Ovary (tissue), 9 donors: ENCODE measurements around the gene ARSD. TPM values are rescaled to one million over a fixed set of nuclear protein-coding genes. Genes with fewer than 3 reads are reported as not detected.

Experiments used
- DNase-seq, 5 donors: peaks; one replicate each; pipeline ENCODE4 v3.0.0-alpha.2; 2019 to 2020
- H3K27ac ChIP-seq, 2 donors: fragments of 200-600 bp; one replicate each; pipeline versions ENCODE4 v1.5.1 to v1.8.0; 2019 to 2022
- H3K27me3 ChIP-seq: fragments of 200-600 bp; one replicate; pipeline ENCODE4 v1.8.0; 2022
- H3K36me3 ChIP-seq: fragments of 200-600 bp; sonication (generic); one replicate; pipeline ENCODE4 v1.5.1; 2019
- H3K4me1 ChIP-seq: one replicate; pipeline ENCODE4 v1.8.1; 2013; ENCODE audit warnings: mild to moderate bottlenecking, moderate library complexity; ENCODE audit not compliant: insufficient read depth
- H3K4me3 ChIP-seq: fragments of 200-600 bp; sonication (generic); one replicate; pipeline ENCODE4 v1.5.1; 2017
- H3K9me3 ChIP-seq, 2 donors: fragments of 200-600 bp in 1 of 2; sonication (generic) in 1 of 2; one replicate each; pipeline versions ENCODE4 v1.5.1 to v1.8.1; 2013 to 2019; ENCODE audit warnings: mild to moderate bottlenecking in 1 of 2, moderate library complexity in 1 of 2
- EP300 ChIP-seq: sonication (generic); formaldehyde crosslinking; IDR thresholded peaks from one replicate; pipeline ENCODE4 v1.6.1; 2017; ENCODE audit warnings: antibody characterized with exemption
- POLR2A ChIP-seq: fragments of 450-650 bp; IDR thresholded peaks from one replicate; pipeline ENCODE4 v1.6.1; 2017; ENCODE audit warnings: antibody characterized with exemption, mild to moderate bottlenecking, moderate library complexity
- WGBS, 3 donors: extraction: QIAGEN DNeasy Blood & Tissue Kit in 1 of 3; methylation state at CpG; one replicate each; pipeline versions ENCODE4 v1.1.5 to v1.1.7; 2013 to 2017; 5-methylcytosine and 5-hydroxymethylcytosine counted together
- intact Hi-C, 4 donors: fragments of 100-400 bp; cut with DNase I; formaldehyde crosslinking; loops; one replicate each; pipeline versions ENCODE4 v1.11.0 to v1.15.1; 2022 to 2023
- polyA plus RNA-seq, 2 donors: library from polyadenylated mRNA; stranded (reverse); fragments of 200-250 nt in 1 of 2; fragments of 350-450 nt in 1 of 2; fragmentation: Illumina TruSeq in 1 of 2; extraction: RNeasy Lipid Tissue Mini Kit (QIAGEN cat#74804) in 1 of 2; gene quantifications; one replicate each; pipeline ENCODE4 v1.2.3, GENCODE V29; 2013 to 2014
- total RNA-seq, 7 donors: library from RNA; depleted of rRNA in 2 of 7; stranded (reverse); fragments of >200 nt in 2 of 7; fragmentation: NEBNext Ultra II Directional in 3 of 7; extraction: Animal tissue kit (Norgen Biotek cat#: 25700) in 3 of 7; gene quantifications; one replicate each; pipeline versions ENCODE4 v1.1.0 to v1.2.4, GENCODE V29; 2016 to 2023
- TF ChIP-seq, protein P1 (sequence below), 3 donors: fragments of 450-650 bp in 2 of 3; fragments of 200-600 bp in 1 of 3; IDR thresholded peaks; one replicate each; pipeline versions ENCODE4 v1.5.1 to v1.8.0; 2016 to 2022; ENCODE audit warnings: antibody characterized with exemption in 3 of 3, mild to moderate bottlenecking in 1 of 3
- donor health status: DM: no; HTN: no; CAD: no; lungs with moderate emphysema.
- donor health status: DM: no; HTN: no; CAD: no.
- donor health status: Bipolar disorder and iron deficiency.
- donor health status: DM: yes; HTN: yes; CAD: no.
- donor health status: DM: no; HTN: no; CAD: no.
- donor health status: DM: yes; HTN: yes; CAD: no.

Gene ARSD
- total and polyA plus RNA-seq, 9 donors, result 19.7 to 46.7 (median 41.4) TPM

DNA sequence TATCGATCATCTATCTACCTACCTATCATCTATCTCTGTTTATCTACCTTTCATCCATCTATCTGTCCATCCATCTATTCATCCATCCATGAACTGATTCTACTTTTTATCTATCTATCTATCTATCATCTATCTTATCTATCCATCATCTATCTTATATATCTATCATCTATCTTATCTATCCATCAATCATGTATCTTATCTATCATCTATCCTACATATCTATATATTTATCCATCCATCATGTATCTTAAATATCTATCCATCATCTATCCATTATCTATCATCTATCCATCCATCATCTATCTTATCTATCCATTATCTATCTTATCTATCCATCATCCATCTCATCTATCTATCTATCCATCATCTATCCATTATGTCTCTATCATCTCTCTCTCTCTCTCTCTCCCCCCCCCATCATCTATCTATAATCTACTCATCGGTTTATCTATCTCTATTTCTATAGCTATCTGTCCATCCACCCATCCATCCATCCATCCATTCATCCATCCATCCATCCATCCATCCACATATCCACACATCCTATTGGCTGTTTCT lies 20.9 kb downstream of the ARSD start:
- intact Hi-C loops, result no loop called here
- no peak for DNase-seq
- H3K4me1 ChIP-seq, result no peaks in the 10 kb centered on the region
- no peak for TF ChIP-seq POLR2A
- TF ChIP-seq, protein P1, sequence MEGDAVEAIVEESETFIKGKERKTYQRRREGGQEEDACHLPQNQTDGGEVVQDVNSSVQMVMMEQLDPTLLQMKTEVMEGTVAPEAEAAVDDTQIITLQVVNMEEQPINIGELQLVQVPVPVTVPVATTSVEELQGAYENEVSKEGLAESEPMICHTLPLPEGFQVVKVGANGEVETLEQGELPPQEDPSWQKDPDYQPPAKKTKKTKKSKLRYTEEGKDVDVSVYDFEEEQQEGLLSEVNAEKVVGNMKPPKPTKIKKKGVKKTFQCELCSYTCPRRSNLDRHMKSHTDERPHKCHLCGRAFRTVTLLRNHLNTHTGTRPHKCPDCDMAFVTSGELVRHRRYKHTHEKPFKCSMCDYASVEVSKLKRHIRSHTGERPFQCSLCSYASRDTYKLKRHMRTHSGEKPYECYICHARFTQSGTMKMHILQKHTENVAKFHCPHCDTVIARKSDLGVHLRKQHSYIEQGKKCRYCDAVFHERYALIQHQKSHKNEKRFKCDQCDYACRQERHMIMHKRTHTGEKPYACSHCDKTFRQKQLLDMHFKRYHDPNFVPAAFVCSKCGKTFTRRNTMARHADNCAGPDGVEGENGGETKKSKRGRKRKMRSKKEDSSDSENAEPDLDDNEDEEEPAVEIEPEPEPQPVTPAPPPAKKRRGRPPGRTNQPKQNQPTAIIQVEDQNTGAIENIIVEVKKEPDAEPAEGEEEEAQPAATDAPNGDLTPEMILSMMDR (IDR thresholded peaks at IDR 0.05), result no peak
- TF ChIP-seq EP300, result no peak
- WGBS, 3 donors, result 49 to 96% (median 77%) methylated on average over 2 of the region's 2 CpGs
- H3K27ac ChIP-seq, result no peak overlapping the region
- no peaks in the 10 kb centered on the region for H3K9me3 ChIP-seq
- no peaks in the 10 kb centered on the region for H3K36me3 ChIP-seq
- no peak overlapping the region for H3K4me3 ChIP-seq
- H3K27me3 ChIP-seq, result no peaks in the 10 kb centered on the region

DNA sequence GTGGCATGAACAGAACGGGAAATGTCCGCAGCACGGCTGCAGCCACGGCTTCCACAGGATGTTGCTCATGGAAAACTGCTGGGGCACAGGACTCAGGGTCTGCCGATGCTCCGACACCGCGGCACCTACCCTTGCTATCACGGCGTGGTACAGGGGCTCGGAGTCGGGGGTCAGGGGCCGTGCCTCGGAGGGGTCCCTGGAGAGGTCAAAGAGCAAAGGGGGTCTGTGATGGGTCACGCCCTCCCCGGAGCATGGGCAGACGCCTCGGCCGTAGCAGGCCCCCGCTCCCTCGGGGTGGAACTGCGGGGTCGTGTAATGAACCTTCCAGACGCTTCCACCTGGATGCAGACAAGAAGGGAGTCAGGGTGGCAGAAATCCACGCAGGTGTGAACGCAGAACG lies 21.8 kb downstream of the ARSD start:
- Histone ChIP-seq H3K27me3 (no peaks in the 10 kb centered on the region), H3K9me3 (no peaks in the 10 kb centered on the region), H3K27ac (no peak overlapping the region), H3K4me3 (no peak overlapping the region), H3K4me1 (no peaks in the 10 kb centered on the region), H3K36me3 (no peaks in the 10 kb centered on the region)
- intact Hi-C loops, result no loop called here
- WGBS, 3 donors, result 89 to 90% (median 90%) methylated on average over 27 of the region's 27 CpGs
- DNase-seq, result no peak
- TF ChIP-seq, protein P1 (IDR thresholded peaks at IDR 0.05), result no peak
- TF ChIP-seq EP300, result no peak
- no peak for TF ChIP-seq POLR2A

DNA sequence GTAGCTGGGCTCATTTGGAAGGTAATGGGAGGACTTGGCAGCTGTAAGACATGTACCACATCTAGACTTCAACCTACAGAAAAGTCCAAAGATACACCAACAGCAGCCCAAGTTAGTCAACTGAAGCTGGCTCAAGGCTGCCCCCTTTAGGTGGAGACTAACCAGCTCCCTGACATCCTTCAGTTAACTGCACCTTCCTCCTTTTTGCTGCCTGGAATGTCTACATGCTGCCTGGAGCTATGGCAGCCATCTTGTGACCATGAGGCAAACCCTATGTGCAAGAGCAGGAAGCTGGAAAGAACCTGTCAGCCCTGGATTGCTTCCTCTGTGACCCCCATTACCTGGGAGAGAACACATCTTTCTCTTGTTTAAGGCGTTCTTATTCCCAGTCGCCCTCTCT lies 25.8 kb downstream of the ARSD start:
- no peak for DNase-seq
- Histone ChIP-seq H3K4me1 (no peaks in the 10 kb centered on the region), H3K4me3 (no peak overlapping the region), H3K27ac (no peak overlapping the region), H3K27me3 (no peaks in the 10 kb centered on the region), H3K36me3 (no peaks in the 10 kb centered on the region), H3K9me3 (no peaks in the 10 kb centered on the region)
- TF ChIP-seq, protein P1 (IDR thresholded peaks at IDR 0.05), result no peak
- TF ChIP-seq POLR2A, result no peak
- WGBS, 3 donors, result 92 to 94% (median 93%) methylated on average over 2 of the region's 2 CpGs
- intact Hi-C loops, result no loop called here

DNA sequence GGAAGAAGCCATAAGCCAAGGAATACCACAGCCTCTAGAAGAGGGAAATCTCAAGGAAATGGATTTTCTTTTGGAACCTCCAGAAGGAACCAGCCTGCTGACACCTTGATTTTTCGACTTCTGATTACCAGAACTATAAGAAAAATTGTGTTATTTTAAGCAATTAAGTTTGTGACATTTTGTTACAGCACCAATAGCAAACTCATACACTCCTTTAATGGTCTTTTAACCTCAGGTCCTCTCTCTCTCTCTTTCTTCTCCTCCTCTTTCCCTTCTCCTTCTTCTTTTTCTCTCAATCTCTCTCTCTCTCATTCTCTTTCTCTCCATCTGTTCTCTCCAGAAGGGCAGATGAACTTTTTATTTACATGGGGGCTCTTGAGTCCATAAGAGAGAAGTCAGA lies 26.3 kb downstream of the ARSD start:
- no peaks in the 10 kb centered on the region for H3K36me3 ChIP-seq
- DNase-seq, result no peak
- no peaks in the 10 kb centered on the region for H3K27me3 ChIP-seq
- no peaks in the 10 kb centered on the region for H3K4me1 ChIP-seq
- no peaks in the 10 kb centered on the region for H3K9me3 ChIP-seq
- 95 to 97% (median 95%) methylated on average over 1 of the region's 1 CpG for WGBS, 3 donors
- H3K4me3 ChIP-seq, result no peak overlapping the region
- no peak for TF ChIP-seq EP300
- no peak for TF ChIP-seq POLR2A
- TF ChIP-seq, protein P1 (IDR thresholded peaks at IDR 0.05), result no peak
- no peak overlapping the region for H3K27ac ChIP-seq
- intact Hi-C loops, result no loop called here
